ENCODE data around the gene MAN2C1.

DNA sequence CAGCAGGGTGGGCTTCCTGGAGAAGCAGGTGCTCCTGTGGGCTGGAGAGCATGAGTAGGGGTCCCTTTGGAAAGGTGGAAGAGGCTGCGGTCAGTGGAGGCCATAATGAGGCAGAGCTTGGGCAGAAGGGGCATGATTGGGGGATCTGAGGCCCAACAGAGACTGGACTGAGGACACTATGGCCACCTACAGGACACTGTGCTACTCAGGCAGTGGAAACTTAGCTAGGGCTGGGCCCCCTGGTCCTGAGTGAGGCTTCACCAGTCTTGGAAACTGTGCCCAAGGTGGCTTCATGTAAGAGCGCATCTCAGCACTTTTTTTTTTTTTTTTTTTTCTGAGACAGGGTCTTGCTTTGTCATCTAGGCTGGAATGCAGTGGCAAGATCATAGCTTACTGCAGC lies 38.8 kb downstream of the MAN2C1 start:
- TF ChIP-seq, protein P1, sequence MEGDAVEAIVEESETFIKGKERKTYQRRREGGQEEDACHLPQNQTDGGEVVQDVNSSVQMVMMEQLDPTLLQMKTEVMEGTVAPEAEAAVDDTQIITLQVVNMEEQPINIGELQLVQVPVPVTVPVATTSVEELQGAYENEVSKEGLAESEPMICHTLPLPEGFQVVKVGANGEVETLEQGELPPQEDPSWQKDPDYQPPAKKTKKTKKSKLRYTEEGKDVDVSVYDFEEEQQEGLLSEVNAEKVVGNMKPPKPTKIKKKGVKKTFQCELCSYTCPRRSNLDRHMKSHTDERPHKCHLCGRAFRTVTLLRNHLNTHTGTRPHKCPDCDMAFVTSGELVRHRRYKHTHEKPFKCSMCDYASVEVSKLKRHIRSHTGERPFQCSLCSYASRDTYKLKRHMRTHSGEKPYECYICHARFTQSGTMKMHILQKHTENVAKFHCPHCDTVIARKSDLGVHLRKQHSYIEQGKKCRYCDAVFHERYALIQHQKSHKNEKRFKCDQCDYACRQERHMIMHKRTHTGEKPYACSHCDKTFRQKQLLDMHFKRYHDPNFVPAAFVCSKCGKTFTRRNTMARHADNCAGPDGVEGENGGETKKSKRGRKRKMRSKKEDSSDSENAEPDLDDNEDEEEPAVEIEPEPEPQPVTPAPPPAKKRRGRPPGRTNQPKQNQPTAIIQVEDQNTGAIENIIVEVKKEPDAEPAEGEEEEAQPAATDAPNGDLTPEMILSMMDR (IDR thresholded peaks at IDR 0.05) = no peak
- TF ChIP-seq POLR2A (IDR thresholded peaks at IDR 0.05) = no peak

Measured in body of pancreas (tissue), 4 donors.